K562 (cell line): ENCODE data around the gene LENEP. TPM values are rescaled to one million over a fixed set of nuclear protein-coding genes. Genes with fewer than 3 reads are reported as not detected.

Experiments used
- ADNP ChIP-seq: fragments of 200-800 bp; sonication (Bioruptor generic); IDR thresholded peaks from 2 replicates; pipeline ENCODE4 v1.6.1; 2016; ENCODE audit warnings: missing genetic modification characterization, missing compliant biosample characterization
- CSDE1 ChIP-seq, 2 experiments: fragments of 450-650 bp; IDR thresholded peaks; 2 replicates each; pipeline ENCODE4 v1.6.1; 2016; ENCODE audit warnings: mild to moderate bottlenecking in 1 of 2
- MCM5 ChIP-seq: fragments of 450-650 bp; IDR thresholded peaks from 2 replicates; pipeline ENCODE4 v1.6.1; 2016; ENCODE audit warnings: low read depth
- MTF1 ChIP-seq: fragments of 250-450 bp; sonication (Bioruptor Pico); IDR thresholded peaks from 2 replicates; pipeline ENCODE4 v1.9.0; 2021; ENCODE audit warnings: moderate library complexity, mild to moderate bottlenecking, inconsistent platforms, borderline replicate concordance
- NCOR1 ChIP-seq: fragments of 450-650 bp; IDR thresholded peaks from 2 replicates; pipeline ENCODE4 v1.6.1; 2016; ENCODE audit warnings: mild to moderate bottlenecking, moderate library complexity
- NR4A1 ChIP-seq, 2 experiments: fragments of 250-450 bp in 1 of 2; fragments of 450-650 bp in 1 of 2; sonication (Bioruptor Pico) in 1 of 2; IDR thresholded peaks; 2 replicates each; pipeline versions ENCODE4 v1.4.0 to v1.6.1; 2016 to 2020; ENCODE audit warnings: mild to moderate bottlenecking in 2 of 2, missing compliant biosample characterization in 1 of 2, missing genetic modification characterization in 1 of 2, moderate library complexity in 1 of 2
- RAD51 ChIP-seq: fragments of 450-650 bp; IDR thresholded peaks from 2 replicates; pipeline ENCODE4 v1.7.1; 2016; ENCODE audit warnings: low read depth, mild to moderate bottlenecking, borderline replicate concordance
- SOX6 ChIP-seq: fragments of 450-650 bp; IDR thresholded peaks from 2 replicates; pipeline ENCODE4 v1.6.1; 2014; ENCODE audit warnings: mild to moderate bottlenecking
- XRCC4 ChIP-seq: IDR thresholded peaks from one replicate; pipeline ENCODE4 v1.6.1; 2011; ENCODE audit not compliant: insufficient read depth, insufficient read length; ENCODE audit errors: extremely low read depth
- polyA plus RNA-seq, 8 experiments: library from polyadenylated mRNA; depleted of rRNA in 4 of 8; stranded (reverse) in 5 of 8; unstranded in 3 of 8; fragments of >200 nt; fragmentation: Nextera tagmentation in 2 of 8; fragmentation: Illumina TruSeq in 1 of 8; extraction: Ambion mirVana in 2 of 8; extraction: Trizol in 1 of 8; gene quantifications; 2 replicates each; pipeline versions ENCODE4 v1.2.1 to v1.2.3, GENCODE V29; 2011 to 2014; ENCODE audit warnings: inconsistent platforms in 1 of 8, missing spikeins in 1 of 8
- total RNA-seq, 7 experiments: library from RNA; depleted of rRNA in 6 of 7; stranded (reverse); fragments of >200 nt in 6 of 7; fragmentation: Illumina TruSeq in 2 of 7; extraction: Trizol in 2 of 7; gene quantifications; 2 replicates each; pipeline versions ENCODE4 v1.2.1 to v1.2.3, GENCODE V29; 2011 to 2021; ENCODE audit warnings: low replicate concordance in 1 of 7
- TF ChIP-seq, protein P1 (sequence below): fragments of 450-650 bp; formaldehyde crosslinking; IDR thresholded peaks from 2 replicates; pipeline ENCODE4 v1.4.0; 2022; ENCODE audit warnings: mild to moderate bottlenecking, moderate library complexity
- TF ChIP-seq, protein P2 (sequence below): fragments of 450-650 bp; formaldehyde crosslinking; IDR thresholded peaks from 2 replicates; pipeline ENCODE4 v1.4.0; 2020; ENCODE audit warnings: mild to moderate bottlenecking
- TF ChIP-seq, protein P3 (sequence below), 2 experiments: IDR thresholded peaks in 1 of 2; conservative IDR thresholded peaks in 1 of 2; 2 replicates each; pipeline ENCODE4 v1.6.1; 2016; ENCODE audit warnings: low read depth in 2 of 2, mild to moderate bottlenecking in 1 of 2, missing compliant biosample characterization in 1 of 2, missing genetic modification characterization in 1 of 2, moderate library complexity in 1 of 2
- TF ChIP-seq, protein P4 (sequence below): fragments of 200-800 bp; sonication (Bioruptor generic); IDR thresholded peaks from 2 replicates; pipeline ENCODE4 v1.6.1; 2016; ENCODE audit warnings: missing genetic modification characterization, missing compliant biosample characterization

The LENEP gene
- total and polyA plus RNA-seq, 9 of the 15 experiments (the other 6 are each of a cell fraction or from before 2014, with no cell fraction given): 0.23 to 0.87 (median 0.67) TPM; not detected in 5

DNA sequence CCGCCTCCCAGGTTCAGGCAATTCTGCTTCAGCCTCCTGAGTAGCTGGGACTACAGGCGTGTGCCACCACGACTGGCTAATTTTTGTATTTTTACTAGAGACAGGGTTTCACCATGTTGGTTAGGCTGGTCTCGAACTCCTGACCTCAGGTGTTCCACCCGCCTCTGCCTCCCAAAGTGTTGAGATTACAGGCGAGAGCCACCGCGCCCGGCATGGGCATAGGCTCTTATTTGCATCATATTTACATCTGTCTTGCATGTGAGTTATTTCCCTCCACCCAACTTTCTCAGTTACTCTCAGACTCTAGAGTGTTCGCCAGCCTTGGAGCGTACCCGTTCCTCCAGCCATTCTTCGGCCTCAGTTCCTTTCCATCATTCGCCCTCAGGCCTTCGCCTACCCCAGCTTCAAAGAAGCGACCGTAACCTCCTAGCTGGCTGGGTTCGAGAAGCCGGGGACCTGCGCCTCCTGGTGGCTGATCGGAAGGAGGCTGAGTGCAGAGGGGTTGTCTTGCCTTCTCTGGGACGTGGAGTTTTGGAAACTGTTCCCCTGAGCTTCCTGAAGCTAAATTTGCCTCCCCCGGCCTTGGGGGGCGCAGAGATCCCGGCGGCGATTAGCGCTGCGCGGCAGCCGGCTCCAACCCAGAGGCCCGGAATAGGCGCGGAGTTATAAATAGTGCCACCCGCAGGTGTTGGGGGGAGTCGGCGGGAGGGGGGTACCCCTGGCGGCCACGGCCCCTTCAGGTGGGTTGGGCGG lies 5.6 kb downstream of the LENEP start (continued):
- TF ChIP-seq, protein P1, sequence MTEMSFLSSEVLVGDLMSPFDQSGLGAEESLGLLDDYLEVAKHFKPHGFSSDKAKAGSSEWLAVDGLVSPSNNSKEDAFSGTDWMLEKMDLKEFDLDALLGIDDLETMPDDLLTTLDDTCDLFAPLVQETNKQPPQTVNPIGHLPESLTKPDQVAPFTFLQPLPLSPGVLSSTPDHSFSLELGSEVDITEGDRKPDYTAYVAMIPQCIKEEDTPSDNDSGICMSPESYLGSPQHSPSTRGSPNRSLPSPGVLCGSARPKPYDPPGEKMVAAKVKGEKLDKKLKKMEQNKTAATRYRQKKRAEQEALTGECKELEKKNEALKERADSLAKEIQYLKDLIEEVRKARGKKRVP: no peak
- TF ChIP-seq NR4A1 (CRISPR knock-in tag; IDR thresholded peaks at IDR 0.05): no peak
- TF ChIP-seq NR4A1 (tag; IDR thresholded peaks at IDR 0.05): no peak
- TF ChIP-seq NCOR1: 0 out of 2 replicates have a peak, but pooled peaks have one; percentile 28
- no peak for TF ChIP-seq RAD51
- TF ChIP-seq XRCC4: no peak
- TF ChIP-seq CSDE1 (IDR thresholded peaks at IDR 0.05): no peak
- TF ChIP-seq SOX6: peak; percentile 33
- TF ChIP-seq, protein P2, sequence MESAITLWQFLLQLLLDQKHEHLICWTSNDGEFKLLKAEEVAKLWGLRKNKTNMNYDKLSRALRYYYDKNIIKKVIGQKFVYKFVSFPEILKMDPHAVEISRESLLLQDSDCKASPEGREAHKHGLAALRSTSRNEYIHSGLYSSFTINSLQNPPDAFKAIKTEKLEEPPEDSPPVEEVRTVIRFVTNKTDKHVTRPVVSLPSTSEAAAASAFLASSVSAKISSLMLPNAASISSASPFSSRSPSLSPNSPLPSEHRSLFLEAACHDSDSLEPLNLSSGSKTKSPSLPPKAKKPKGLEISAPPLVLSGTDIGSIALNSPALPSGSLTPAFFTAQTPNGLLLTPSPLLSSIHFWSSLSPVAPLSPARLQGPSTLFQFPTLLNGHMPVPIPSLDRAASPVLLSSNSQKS (CRISPR knock-in tag): no peak
- TF ChIP-seq, protein P3, sequence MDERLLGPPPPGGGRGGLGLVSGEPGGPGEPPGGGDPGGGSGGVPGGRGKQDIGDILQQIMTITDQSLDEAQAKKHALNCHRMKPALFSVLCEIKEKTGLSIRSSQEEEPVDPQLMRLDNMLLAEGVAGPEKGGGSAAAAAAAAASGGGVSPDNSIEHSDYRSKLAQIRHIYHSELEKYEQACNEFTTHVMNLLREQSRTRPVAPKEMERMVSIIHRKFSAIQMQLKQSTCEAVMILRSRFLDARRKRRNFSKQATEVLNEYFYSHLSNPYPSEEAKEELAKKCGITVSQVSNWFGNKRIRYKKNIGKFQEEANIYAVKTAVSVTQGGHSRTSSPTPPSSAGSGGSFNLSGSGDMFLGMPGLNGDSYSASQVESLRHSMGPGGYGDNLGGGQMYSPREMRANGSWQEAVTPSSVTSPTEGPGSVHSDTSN (CRISPR knock-in tag; IDR thresholded peaks at IDR 0.05; ENCODE audit: low read depth): no peak
- TF ChIP-seq, protein P3 (tag; conservative IDR thresholded peaks at IDR 0.05; ENCODE audit: low read depth): no peak
- no peak for TF ChIP-seq MCM5
- TF ChIP-seq ADNP (tag): no peak; the same call in 1 of the 2 replicates
- no peak for TF ChIP-seq MTF1 (CRISPR knock-in tag)
- TF ChIP-seq, protein P4, sequence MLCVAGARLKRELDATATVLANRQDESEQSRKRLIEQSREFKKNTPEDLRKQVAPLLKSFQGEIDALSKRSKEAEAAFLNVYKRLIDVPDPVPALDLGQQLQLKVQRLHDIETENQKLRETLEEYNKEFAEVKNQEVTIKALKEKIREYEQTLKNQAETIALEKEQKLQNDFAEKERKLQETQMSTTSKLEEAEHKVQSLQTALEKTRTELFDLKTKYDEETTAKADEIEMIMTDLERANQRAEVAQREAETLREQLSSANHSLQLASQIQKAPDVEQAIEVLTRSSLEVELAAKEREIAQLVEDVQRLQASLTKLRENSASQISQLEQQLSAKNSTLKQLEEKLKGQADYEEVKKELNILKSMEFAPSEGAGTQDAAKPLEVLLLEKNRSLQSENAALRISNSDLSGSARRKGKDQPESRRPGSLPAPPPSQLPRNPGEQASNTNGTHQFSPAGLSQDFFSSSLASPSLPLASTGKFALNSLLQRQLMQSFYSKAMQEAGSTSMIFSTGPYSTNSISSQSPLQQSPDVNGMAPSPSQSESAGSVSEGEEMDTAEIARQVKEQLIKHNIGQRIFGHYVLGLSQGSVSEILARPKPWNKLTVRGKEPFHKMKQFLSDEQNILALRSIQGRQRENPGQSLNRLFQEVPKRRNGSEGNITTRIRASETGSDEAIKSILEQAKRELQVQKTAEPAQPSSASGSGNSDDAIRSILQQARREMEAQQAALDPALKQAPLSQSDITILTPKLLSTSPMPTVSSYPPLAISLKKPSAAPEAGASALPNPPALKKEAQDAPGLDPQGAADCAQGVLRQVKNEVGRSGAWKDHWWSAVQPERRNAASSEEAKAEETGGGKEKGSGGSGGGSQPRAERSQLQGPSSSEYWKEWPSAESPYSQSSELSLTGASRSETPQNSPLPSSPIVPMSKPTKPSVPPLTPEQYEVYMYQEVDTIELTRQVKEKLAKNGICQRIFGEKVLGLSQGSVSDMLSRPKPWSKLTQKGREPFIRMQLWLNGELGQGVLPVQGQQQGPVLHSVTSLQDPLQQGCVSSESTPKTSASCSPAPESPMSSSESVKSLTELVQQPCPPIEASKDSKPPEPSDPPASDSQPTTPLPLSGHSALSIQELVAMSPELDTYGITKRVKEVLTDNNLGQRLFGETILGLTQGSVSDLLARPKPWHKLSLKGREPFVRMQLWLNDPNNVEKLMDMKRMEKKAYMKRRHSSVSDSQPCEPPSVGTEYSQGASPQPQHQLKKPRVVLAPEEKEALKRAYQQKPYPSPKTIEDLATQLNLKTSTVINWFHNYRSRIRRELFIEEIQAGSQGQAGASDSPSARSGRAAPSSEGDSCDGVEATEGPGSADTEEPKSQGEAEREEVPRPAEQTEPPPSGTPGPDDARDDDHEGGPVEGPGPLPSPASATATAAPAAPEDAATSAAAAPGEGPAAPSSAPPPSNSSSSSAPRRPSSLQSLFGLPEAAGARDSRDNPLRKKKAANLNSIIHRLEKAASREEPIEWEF: no peak
